Spleen (tissue), 7 donors: ENCODE results near the gene UBASH3A.

ENCODE experiments used
- POLR2A ChIP-seq, 3 donors: fragments of 450-650 bp; IDR thresholded peaks; one replicate each; pipeline ENCODE4 v1.5.1; 2017; ENCODE audit warnings: antibody characterized with exemption in 3 of 3, mild to moderate bottlenecking in 1 of 3
- POLR2AphosphoS5 ChIP-seq, 3 donors: sonication (generic); formaldehyde crosslinking; IDR thresholded peaks; one replicate each; pipeline ENCODE4 v1.5.1; 2017; ENCODE audit warnings: antibody characterized with exemption in 3 of 3
- TF ChIP-seq, protein P1 (sequence below), 11 experiments: fragments of 200-600 bp in 7 of 11; fragments of 450-650 bp in 4 of 11; sonication (generic) in 4 of 11; IDR thresholded peaks in 8 of 11; conservative IDR thresholded peaks in 3 of 11; 1 replicate in 7 of 11; 2 replicates in 4 of 11; pipeline versions ENCODE4 v1.4.0 to v1.8.0; 2016 to 2021; ENCODE audit warnings: antibody characterized with exemption in 11 of 11, inconsistent platforms in 4 of 11, mild to moderate bottlenecking in 1 of 11
- donor health status: DM: no; HTN: no; CAD: no; lungs with moderate emphysema.
- donor health status: DM: no; HTN: no; CAD: no.
- donor health status: DM: no; HTN: no; CAD: no.

DNA sequence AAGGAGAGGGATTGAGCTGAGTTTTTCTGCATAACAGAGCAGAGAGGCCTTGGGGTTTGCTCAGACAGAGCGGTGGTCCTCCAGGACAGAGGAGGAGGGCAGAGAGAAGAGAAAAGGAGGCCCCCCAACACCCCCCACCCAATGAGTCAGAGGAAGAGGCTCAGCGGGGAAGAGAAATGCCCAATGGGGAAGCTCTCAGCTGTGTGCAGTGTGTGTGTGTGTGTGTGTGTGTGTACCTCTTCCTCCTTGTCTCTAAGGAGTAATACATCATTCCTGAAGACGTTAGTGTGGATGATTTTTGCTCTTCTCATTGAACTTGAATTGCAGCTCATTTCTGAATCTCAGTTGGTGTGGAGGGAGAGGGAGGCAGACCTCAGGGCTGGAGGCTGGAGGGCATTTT, 16.5 kb upstream of the UBASH3A start:
- TF ChIP-seq, protein P1, sequence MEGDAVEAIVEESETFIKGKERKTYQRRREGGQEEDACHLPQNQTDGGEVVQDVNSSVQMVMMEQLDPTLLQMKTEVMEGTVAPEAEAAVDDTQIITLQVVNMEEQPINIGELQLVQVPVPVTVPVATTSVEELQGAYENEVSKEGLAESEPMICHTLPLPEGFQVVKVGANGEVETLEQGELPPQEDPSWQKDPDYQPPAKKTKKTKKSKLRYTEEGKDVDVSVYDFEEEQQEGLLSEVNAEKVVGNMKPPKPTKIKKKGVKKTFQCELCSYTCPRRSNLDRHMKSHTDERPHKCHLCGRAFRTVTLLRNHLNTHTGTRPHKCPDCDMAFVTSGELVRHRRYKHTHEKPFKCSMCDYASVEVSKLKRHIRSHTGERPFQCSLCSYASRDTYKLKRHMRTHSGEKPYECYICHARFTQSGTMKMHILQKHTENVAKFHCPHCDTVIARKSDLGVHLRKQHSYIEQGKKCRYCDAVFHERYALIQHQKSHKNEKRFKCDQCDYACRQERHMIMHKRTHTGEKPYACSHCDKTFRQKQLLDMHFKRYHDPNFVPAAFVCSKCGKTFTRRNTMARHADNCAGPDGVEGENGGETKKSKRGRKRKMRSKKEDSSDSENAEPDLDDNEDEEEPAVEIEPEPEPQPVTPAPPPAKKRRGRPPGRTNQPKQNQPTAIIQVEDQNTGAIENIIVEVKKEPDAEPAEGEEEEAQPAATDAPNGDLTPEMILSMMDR (IDR thresholded peaks at IDR 0.05 in 8 of 11, conservative IDR thresholded peaks at IDR 0.05 in 3 of 11), result no peak
- no peak for TF ChIP-seq POLR2AphosphoS5 (IDR thresholded peaks at IDR 0.05)
- no peak for TF ChIP-seq POLR2A (IDR thresholded peaks at IDR 0.05)
